ENCODE results near the gene DBN1. TPM values are rescaled to one million over a fixed set of nuclear protein-coding genes. Genes with fewer than 3 reads are reported as not detected.
A peak's percentile ranks its signal among the peaks of the same experiment; 100 is the strongest.

The DBN1 gene
- total and polyA plus RNA-seq, 9 of the 15 experiments (the other 6 are each of a cell fraction or from before 2014, with no cell fraction given) = 0.25 to 87.2 (median 27.9) TPM

DNA sequence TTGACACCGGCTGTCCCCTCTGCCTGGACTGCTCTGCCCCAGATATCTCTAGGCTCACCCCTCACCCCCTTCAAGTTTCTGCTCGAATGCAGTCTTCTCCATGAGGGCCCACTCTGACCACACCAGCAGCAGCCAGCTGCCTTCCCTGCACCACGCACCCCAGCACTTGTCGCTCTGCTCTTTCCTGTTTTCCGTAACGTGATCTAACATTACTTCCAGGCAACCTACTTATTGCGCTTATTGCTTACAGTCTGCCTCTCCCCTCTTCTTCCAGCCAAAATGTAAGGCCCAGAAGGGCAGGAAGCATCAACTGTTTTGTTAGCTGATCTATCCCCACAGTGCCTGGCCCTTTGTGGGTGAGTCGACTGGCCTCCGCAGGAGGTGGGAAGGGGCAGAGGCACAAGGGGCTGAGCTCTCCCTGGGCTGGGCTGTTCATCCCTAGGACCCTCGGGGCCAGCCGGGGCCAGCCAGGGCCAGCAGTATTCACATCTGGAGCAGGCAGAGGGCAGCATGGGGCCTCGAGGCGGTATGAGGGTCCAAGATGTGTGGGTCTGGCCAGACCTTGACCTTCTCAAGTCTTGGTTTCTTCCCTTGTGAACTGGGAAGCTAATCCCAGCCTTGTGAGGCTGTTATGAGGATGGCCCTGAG is 11.6 kb upstream of the DBN1 start (continued):
- TF ChIP-seq, protein P1, sequence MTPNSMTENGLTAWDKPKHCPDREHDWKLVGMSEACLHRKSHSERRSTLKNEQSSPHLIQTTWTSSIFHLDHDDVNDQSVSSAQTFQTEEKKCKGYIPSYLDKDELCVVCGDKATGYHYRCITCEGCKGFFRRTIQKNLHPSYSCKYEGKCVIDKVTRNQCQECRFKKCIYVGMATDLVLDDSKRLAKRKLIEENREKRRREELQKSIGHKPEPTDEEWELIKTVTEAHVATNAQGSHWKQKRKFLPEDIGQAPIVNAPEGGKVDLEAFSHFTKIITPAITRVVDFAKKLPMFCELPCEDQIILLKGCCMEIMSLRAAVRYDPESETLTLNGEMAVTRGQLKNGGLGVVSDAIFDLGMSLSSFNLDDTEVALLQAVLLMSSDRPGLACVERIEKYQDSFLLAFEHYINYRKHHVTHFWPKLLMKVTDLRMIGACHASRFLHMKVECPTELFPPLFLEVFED (CRISPR knock-in tag; conservative IDR thresholded peaks at IDR 0.05) = peak; percentile 85
- TF ChIP-seq, protein P2, sequence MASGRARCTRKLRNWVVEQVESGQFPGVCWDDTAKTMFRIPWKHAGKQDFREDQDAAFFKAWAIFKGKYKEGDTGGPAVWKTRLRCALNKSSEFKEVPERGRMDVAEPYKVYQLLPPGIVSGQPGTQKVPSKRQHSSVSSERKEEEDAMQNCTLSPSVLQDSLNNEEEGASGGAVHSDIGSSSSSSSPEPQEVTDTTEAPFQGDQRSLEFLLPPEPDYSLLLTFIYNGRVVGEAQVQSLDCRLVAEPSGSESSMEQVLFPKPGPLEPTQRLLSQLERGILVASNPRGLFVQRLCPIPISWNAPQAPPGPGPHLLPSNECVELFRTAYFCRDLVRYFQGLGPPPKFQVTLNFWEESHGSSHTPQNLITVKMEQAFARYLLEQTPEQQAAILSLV (tag; IDR thresholded peaks at IDR 0.05) = no peak
- TF ChIP-seq, protein P3, sequence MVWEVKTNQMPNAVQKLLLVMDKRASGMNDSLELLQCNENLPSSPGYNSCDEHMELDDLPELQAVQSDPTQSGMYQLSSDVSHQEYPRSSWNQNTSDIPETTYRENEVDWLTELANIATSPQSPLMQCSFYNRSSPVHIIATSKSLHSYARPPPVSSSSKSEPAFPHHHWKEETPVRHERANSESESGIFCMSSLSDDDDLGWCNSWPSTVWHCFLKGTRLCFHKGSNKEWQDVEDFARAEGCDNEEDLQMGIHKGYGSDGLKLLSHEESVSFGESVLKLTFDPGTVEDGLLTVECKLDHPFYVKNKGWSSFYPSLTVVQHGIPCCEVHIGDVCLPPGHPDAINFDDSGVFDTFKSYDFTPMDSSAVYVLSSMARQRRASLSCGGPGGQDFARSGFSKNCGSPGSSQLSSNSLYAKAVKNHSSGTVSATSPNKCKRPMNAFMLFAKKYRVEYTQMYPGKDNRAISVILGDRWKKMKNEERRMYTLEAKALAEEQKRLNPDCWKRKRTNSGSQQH (CRISPR knock-in tag; IDR thresholded peaks at IDR 0.05) = 0 out of 2 replicates have a peak, but pooled peaks have one; percentile 10
- TF ChIP-seq SMAD2 (IDR thresholded peaks at IDR 0.05; ENCODE audit: low read depth, low read length) = no peak

All from K562 (cell line).